ENCODE results near the gene COG5. TPM values are rescaled to one million over a fixed set of nuclear protein-coding genes. Genes with fewer than 3 reads are reported as not detected.

COG5 gene
- total RNA-seq, 1 donor from 2014 or later: 55.2 TPM

GRCh38 chr7:107439025-107439424, 124.7 kb downstream of the COG5 start:
- no peak overlapping the region for H3K27ac ChIP-seq
- H3K27me3 ChIP-seq: no peaks in the 10 kb centered on the region
- no peaks in the 10 kb centered on the region for H3K36me3 ChIP-seq
- no peak for DNase-seq (ENCODE audit: extremely low spot score in 2 of 2)
- intact Hi-C loops (cut with DNase I): no loop called here
- H3K9me3 ChIP-seq: no peaks in the 10 kb centered on the region
- H3K4me1 ChIP-seq: peaks cover 10% of the 10 kb centered on the region
- TF ChIP-seq POLR2AphosphoS5 (IDR thresholded peaks at IDR 0.05; ENCODE audit: insufficient read depth in 1 of 2, low read depth in 1 of 2) (no peak), CTCF (IDR thresholded peaks at IDR 0.05) (no peak), POLR2A (IDR thresholded peaks at IDR 0.05) (no peak)
- H3K4me3 ChIP-seq: no peak overlapping the region

GRCh38 chr7:107435749-107436148, 128.0 kb downstream of the COG5 start:
- TF ChIP-seq POLR2AphosphoS5 (IDR thresholded peaks at IDR 0.05; ENCODE audit: insufficient read depth in 1 of 2, low read depth in 1 of 2) (no peak), POLR2A (IDR thresholded peaks at IDR 0.05) (no peak), CTCF (IDR thresholded peaks at IDR 0.05) (no peak)
- no peaks in the 10 kb centered on the region for H3K9me3 ChIP-seq
- peaks cover 7% of the 10 kb centered on the region for H3K4me1 ChIP-seq
- intact Hi-C loops (cut with DNase I): no loop called here
- no peak for DNase-seq (ENCODE audit: extremely low spot score in 2 of 2)
- H3K27me3 ChIP-seq: no peaks in the 10 kb centered on the region
- H3K36me3 ChIP-seq: no peaks in the 10 kb centered on the region
- no peak overlapping the region for H3K27ac ChIP-seq
- H3K4me3 ChIP-seq: no peak overlapping the region

- TF ChIP-seq POLR2AphosphoS5 (IDR thresholded peaks at IDR 0.05; ENCODE audit: insufficient read depth in 1 of 2, low read depth in 1 of 2) (no peak), POLR2A (IDR thresholded peaks at IDR 0.05) (no peak), CTCF (IDR thresholded peaks at IDR 0.05) (no peak)
- DNase-seq (ENCODE audit: extremely low spot score in 2 of 2): no peak
- H3K9me3 ChIP-seq: no peaks in the 10 kb centered on the region
- no peaks in the 10 kb centered on the region for H3K27me3 ChIP-seq
- H3K4me3 ChIP-seq: no peak overlapping the region
- intact Hi-C loops (cut with DNase I): no loop called here
- no peaks in the 10 kb centered on the region for H3K36me3 ChIP-seq
- H3K4me1 ChIP-seq: peaks cover 7% of the 10 kb centered on the region
- no peak overlapping the region for H3K27ac ChIP-seq
Observed at GRCh38 chr7:107432261-107432660, 131.5 kb downstream of the COG5 start.

- H3K27me3 ChIP-seq: no peaks in the 10 kb centered on the region
- no peaks in the 10 kb centered on the region for H3K9me3 ChIP-seq
- H3K4me1 ChIP-seq: peaks cover 7% of the 10 kb centered on the region
- no peak overlapping the region for H3K27ac ChIP-seq
- H3K36me3 ChIP-seq: no peaks in the 10 kb centered on the region
- no peak overlapping the region for H3K4me3 ChIP-seq
- intact Hi-C loops (cut with DNase I): no loop called here
- no peak for DNase-seq (ENCODE audit: extremely low spot score in 2 of 2)
- TF ChIP-seq CTCF (IDR thresholded peaks at IDR 0.05) (no peak), POLR2AphosphoS5 (IDR thresholded peaks at IDR 0.05; ENCODE audit: insufficient read depth in 1 of 2, low read depth in 1 of 2) (no peak), POLR2A (IDR thresholded peaks at IDR 0.05) (no peak)
Observed at GRCh38 chr7:107430057-107430456, 133.7 kb downstream of the COG5 start.

GRCh38 chr7:107428642-107429041, 135.1 kb downstream of the COG5 start:
- Histone ChIP-seq H3K9me3 (no peaks in the 10 kb centered on the region), H3K27me3 (no peaks in the 10 kb centered on the region), H3K4me3 (no peak overlapping the region), H3K27ac (no peak overlapping the region), H3K36me3 (no peaks in the 10 kb centered on the region), H3K4me1 (peaks cover 7% of the 10 kb centered on the region)
- no peak for TF ChIP-seq POLR2AphosphoS5 (IDR thresholded peaks at IDR 0.05; ENCODE audit: insufficient read depth in 1 of 2, low read depth in 1 of 2)
- no peak for DNase-seq (ENCODE audit: extremely low spot score in 2 of 2)
- intact Hi-C loops (cut with DNase I): no loop called here

GRCh38 chr7:107427462-107427861, 136.3 kb downstream of the COG5 start:
- no peak overlapping the region for H3K4me3 ChIP-seq
- peaks cover 5% of the 10 kb centered on the region for H3K4me1 ChIP-seq
- DNase-seq (ENCODE audit: extremely low spot score in 2 of 2): no peak
- H3K27me3 ChIP-seq: no peaks in the 10 kb centered on the region
- no peaks in the 10 kb centered on the region for H3K9me3 ChIP-seq
- TF ChIP-seq CTCF (IDR thresholded peaks at IDR 0.05) (no peak), POLR2A (IDR thresholded peaks at IDR 0.05) (no peak)
- H3K27ac ChIP-seq: no peak overlapping the region
- no peaks in the 10 kb centered on the region for H3K36me3 ChIP-seq
- intact Hi-C loops (cut with DNase I): no loop called here
